B cell (primary cell): ENCODE measurements around the gene ABLIM1. TPM values are rescaled to one million over a fixed set of nuclear protein-coding genes. Genes with fewer than 3 reads are reported as not detected.

Experiments used
- ATAC-seq: fragments of 200-7000 bp; cut with Tn5 transposase; one replicate; pipeline ENCODE4 v1.10.0; 2021; ENCODE audit warnings: low read depth, mild to moderate bottlenecking, moderate number of reproducible peaks, moderate library complexity
- CTCF ChIA-PET: fragments of 350-600 bp; sonication (Branson Sonifier 250); formaldehyde crosslinking; loops from one replicate; lab custom pipeline; 2021; ENCODE audit warnings: antibody characterized with exemption, inconsistent platforms; lab: Charles Lee
- POLR2A ChIA-PET: fragments of 350-600 bp; sonication (Branson Sonifier 250); formaldehyde crosslinking; loops from one replicate; lab custom pipeline; 2021; ENCODE audit warnings: antibody characterized with exemption; lab: Charles Lee
- DNase-seq: peaks from one replicate; pipeline ENCODE4 v3.0.0; 2013
- H2AFZ ChIP-seq: 2 replicates; pipeline ENCODE4 v1.6.1; 2012; ENCODE audit warnings: mild to moderate bottlenecking, low read depth, low read length; ENCODE audit not compliant: insufficient read depth, poor library complexity, severe bottlenecking
- H3K27ac ChIP-seq, 2 donors: 1 replicate in 1 of 2; 2 replicates in 1 of 2; pipeline ENCODE4 v1.5.1; 2012 to 2013; ENCODE audit warnings: low read length in 2 of 2, mild to moderate bottlenecking in 2 of 2, moderate library complexity in 1 of 2
- H3K27me3 ChIP-seq, 4 experiments: fragments of 200-600 bp in 1 of 4; sonication (generic) in 1 of 4; replicated peaks in 1 of 4; 1 replicate in 2 of 4; 2 replicates in 2 of 4; pipeline versions ENCODE4 v1.6.1 to v1.7.0; 2013 to 2016; ENCODE audit warnings: low read length in 3 of 4, mild to moderate bottlenecking in 2 of 4, mixed read lengths in 1 of 4, moderate library complexity in 1 of 4; ENCODE audit not compliant: insufficient read depth in 4 of 4, control insufficient read depth in 3 of 4; ENCODE audit errors: control extremely low read depth in 1 of 4
- H3K36me3 ChIP-seq, 2 experiments: replicated peaks in 1 of 2; 1 replicate in 1 of 2; 2 replicates in 1 of 2; pipeline versions ENCODE4 v1.6.1 to v1.7.1; 2013; ENCODE audit warnings: low read length in 1 of 2; ENCODE audit not compliant: insufficient read depth in 2 of 2, control insufficient read depth in 1 of 2; ENCODE audit errors: control extremely low read depth in 1 of 2, extremely low read depth in 1 of 2
- H3K4me1 ChIP-seq, 2 donors: fragments of 200-600 bp in 1 of 2; sonication (generic) in 1 of 2; 1 replicate in 1 of 2; 2 replicates in 1 of 2; pipeline versions ENCODE4 v1.5.1 to v1.6.1; 2013 to 2017; ENCODE audit warnings: low read length in 2 of 2; ENCODE audit not compliant: control insufficient read depth in 2 of 2, insufficient read depth in 2 of 2
- H3K4me2 ChIP-seq: replicated peaks from 2 replicates; pipeline ENCODE3; 2012; ENCODE audit warnings: mild to moderate bottlenecking, low read depth, low read length; ENCODE audit not compliant: poor library complexity, severe bottlenecking
- H3K4me3 ChIP-seq, 5 experiments: fragments of 200-600 bp in 1 of 5; sonication (generic) in 1 of 5; 1 replicate in 3 of 5; 2 replicates in 2 of 5; pipeline versions ENCODE4 v1.5.1 to v1.7.0; 2011 to 2016; ENCODE audit warnings: low read length in 4 of 5, mild to moderate bottlenecking in 4 of 5, low read depth in 2 of 5, control low read depth in 1 of 5, moderate library complexity in 1 of 5; ENCODE audit not compliant: insufficient read depth in 1 of 5; ENCODE audit errors: control extremely low read depth in 1 of 5, extremely low read depth in 1 of 5
- H3K79me2 ChIP-seq: fragments of 200-600 bp; sonication (generic); one replicate; pipeline ENCODE4 v1.6.0; 2016; ENCODE audit warnings: low read length; ENCODE audit not compliant: control insufficient read depth, insufficient read depth
- H3K9ac ChIP-seq: fragments of 200-600 bp; sonication (generic); 2 replicates; pipeline ENCODE4 v1.6.1; 2017; ENCODE audit warnings: mild to moderate bottlenecking, low read length, moderate library complexity
- H3K9me3 ChIP-seq, 3 donors: one replicate each; pipeline versions ENCODE4 v1.6.1 to v1.7.1; 2013; ENCODE audit warnings: low read length in 2 of 3; ENCODE audit not compliant: control insufficient read depth in 2 of 3, insufficient read depth in 1 of 3; ENCODE audit errors: control extremely low read depth in 1 of 3
- H4K20me1 ChIP-seq: 2 replicates; pipeline ENCODE4 v1.6.0; 2012; ENCODE audit warnings: mild to moderate bottlenecking, low read length; ENCODE audit not compliant: insufficient read depth, control insufficient read depth, poor library complexity, severe bottlenecking
- H3K27ac Mint-ChIP-seq: one replicate; pipeline ENCODE4 v1.8.0; 2021; ENCODE audit warnings: mixed read lengths
- H3K27me3 Mint-ChIP-seq: one replicate; pipeline ENCODE4 v1.8.0; 2021; ENCODE audit warnings: mixed read lengths
- H3K4me1 Mint-ChIP-seq: one replicate; pipeline ENCODE4 v1.8.0; 2021; ENCODE audit warnings: mixed read lengths
- H3K4me3 Mint-ChIP-seq: one replicate; pipeline ENCODE4 v1.8.0; 2021; ENCODE audit warnings: mixed read lengths
- H3K9me3 Mint-ChIP-seq: one replicate; pipeline ENCODE4 v1.8.0; 2022; ENCODE audit warnings: mixed read lengths; ENCODE audit not compliant: insufficient read depth
- CTCF ChIP-seq: fragments of 200-600 bp; IDR thresholded peaks from one replicate; pipeline ENCODE4 v1.8.0; 2022; ENCODE audit warnings: antibody characterized with exemption, mild to moderate bottlenecking
- EZH2 ChIP-seq: IDR thresholded peaks from 2 replicates; pipeline ENCODE4 v1.6.1; 2012; ENCODE audit warnings: borderline replicate concordance, low read depth, mild to moderate bottlenecking, moderate library complexity, low read length; ENCODE audit not compliant: insufficient read depth, poor library complexity, severe bottlenecking
- WGBS: methylation state at CpG from one replicate; pipeline ENCODE4 v1.1.5; 2013; ENCODE audit warnings: missing lambda C conversion rate; ENCODE audit not compliant: insufficient coverage; 5-methylcytosine and 5-hydroxymethylcytosine counted together
- intact Hi-C: fragments of 100-400 bp; cut with micrococcal nuclease; formaldehyde crosslinking; loops from one replicate; pipeline ENCODE4 v1.10.0; 2022
- polyA plus RNA-seq: library from polyadenylated mRNA; depleted of rRNA; stranded (reverse); fragments of >200 nt; gene quantifications from 2 replicates; pipeline ENCODE4 v1.2.3, GENCODE V29; 2012
- total RNA-seq, 2 donors: library from RNA; stranded (reverse); fragments of 120-200 nt in 1 of 2; gene quantifications; 1 replicate in 1 of 2; 2 replicates in 1 of 2; pipeline versions ENCODE4 v1.2.3 to v1.2.4, GENCODE V29; 2013 to 2022

ABLIM1 gene
- total and polyA plus RNA-seq, 2 donors (not counting 1 experiment from before 2014, with no cell fraction given): 55.6 to 148 TPM

GRCh38 chr10:114458216-114458920, 199.7 kb downstream of the ABLIM1 start:
- H3K27ac Mint-ChIP-seq: no peak overlapping the region
- H3K4me1 Mint-ChIP-seq: no peaks in the 10 kb centered on the region
- Histone ChIP-seq H3K4me1 (no peaks in the 10 kb centered on the region), H3K79me2 (no peaks in the 10 kb centered on the region), H3K9me3 (no peaks in the 10 kb centered on the region), H3K9ac (no peak overlapping the region), H4K20me1 (peaks cover 12% of the 10 kb centered on the region), H2AFZ (no peak overlapping the region), H3K36me3 (peaks cover 14 to 61% of the 10 kb centered on the region in 2 experiments), H3K27ac (no peak overlapping the region), H3K27me3 (no peaks in the 10 kb centered on the region), H3K4me3 (no peak overlapping the region), H3K4me2 (no peak overlapping the region)
- no peaks in the 10 kb centered on the region for H3K9me3 Mint-ChIP-seq
- DNase-seq (no peak), ATAC-seq (no peak)
- intact Hi-C loops: no loop called here
- H3K4me3 Mint-ChIP-seq: no peak overlapping the region
- no peaks in the 10 kb centered on the region for H3K27me3 Mint-ChIP-seq
- 100% methylated on average over 1 of the region's 9 CpGs for WGBS
- POLR2A ChIA-PET: no interaction called here
- CTCF ChIA-PET: interaction anchor here (0.8 kb wide), 1 partner anchor 14 kb away, joined by 3 read pairs; no protein-coding TSS in a partner anchor
- TF ChIP-seq EZH2 (no peak), CTCF (no peak)

GRCh38 chr10:114453576-114453975, 204.5 kb downstream of the ABLIM1 start:
- Mint-ChIP-seq H3K4me1 (peaks cover 2% of the 10 kb centered on the region), H3K9me3 (no peaks in the 10 kb centered on the region), H3K27ac (no peak overlapping the region), H3K4me3 (no peak overlapping the region), H3K27me3 (no peaks in the 10 kb centered on the region)
- Histone ChIP-seq H3K27me3 (no peaks in the 10 kb centered on the region), H3K9me3 (no peaks in the 10 kb centered on the region), H3K27ac (no peak overlapping the region), H4K20me1 (peaks cover 8% of the 10 kb centered on the region), H3K4me2 (no peak overlapping the region), H3K9ac (no peak overlapping the region), H3K79me2 (no peaks in the 10 kb centered on the region), H3K4me3 (no peak overlapping the region), H3K4me1 (no peaks in the 10 kb centered on the region), H2AFZ (no peak overlapping the region), H3K36me3 (peaks cover 3 to 58% of the 10 kb centered on the region in 2 experiments)
- DNase-seq: no peak
- ATAC-seq: no peak
- ChIA-PET CTCF (interaction anchor here (1.0 to 4.4 kb wide), 2 partner anchors 10 to 17 kb away, joined by 3 to 20 read pairs; no protein-coding TSS in a partner anchor), POLR2A (no interaction called here)
- TF ChIP-seq EZH2: no peak
- TF ChIP-seq CTCF: no peak
- 100% methylated on average over 4 of the region's 9 CpGs for WGBS
- intact Hi-C loops: no loop called here
